Activated T-cell treated with anti-CD3 and anti-CD28 coated beads, Interleukin-2, amount 50 U/mL, for 72 hours (primary cell): Measurements from ENCODE around the gene TERT. TPM values are rescaled to one million over a fixed set of nuclear protein-coding genes. Genes with fewer than 3 reads are reported as not detected.
"Not testable (repeated sequence)": the region's sequence is repeated elsewhere in the genome, so short reads cannot be mapped to it uniquely, and the experiment has no call there.

Experiments used
- ATAC-seq, 2 donors: fragments of 150-1000 bp; cut with Tn5 transposase; replicated peaks in 1 of 2; 2 replicates each; pipeline ENCODE4 v1.10.0; 2021; ENCODE audit warnings: moderate library complexity in 2 of 2, mild to moderate bottlenecking in 1 of 2
- DNase-seq, 2 donors: peaks; one replicate each; pipeline ENCODE4 v3.0.0; 2021 to 2022; ENCODE audit warnings: mixed read lengths in 1 of 2
- H3K27ac Mint-ChIP-seq: one replicate; pipeline ENCODE4 v1.8.0; 2022; ENCODE audit warnings: mild to moderate bottlenecking, moderate library complexity, mixed read lengths
- H3K27me3 Mint-ChIP-seq: one replicate; pipeline ENCODE4 v1.8.0; 2022; ENCODE audit warnings: low read depth, mixed read lengths
- H3K36me3 Mint-ChIP-seq, 2 donors: one replicate each; pipeline ENCODE4 v1.8.0; 2022; ENCODE audit warnings: mixed read lengths in 2 of 2, mild to moderate bottlenecking in 1 of 2; ENCODE audit not compliant: insufficient read depth in 2 of 2
- H3K4me1 Mint-ChIP-seq: one replicate; pipeline ENCODE4 v1.8.0; 2022; ENCODE audit warnings: low read depth, mixed read lengths
- H3K4me3 Mint-ChIP-seq, 2 donors: one replicate each; pipeline ENCODE4 v1.8.0; 2022; ENCODE audit warnings: mild to moderate bottlenecking in 2 of 2, mixed read lengths in 2 of 2, moderate library complexity in 2 of 2
- H3K9me3 Mint-ChIP-seq, 2 donors: one replicate each; pipeline ENCODE4 v1.8.0; 2022; ENCODE audit warnings: mixed read lengths in 2 of 2
- total RNA-seq, 2 donors: library from RNA; stranded (reverse); gene quantifications; one replicate each; pipeline ENCODE4 v1.2.3, GENCODE V29; 2022

The TERT gene
- total RNA-seq, 2 donors from 2014 or later, result 2.5 to 5.1 TPM

- DNase-seq (no peak), ATAC-seq (no peak)
- Mint-ChIP-seq H3K27me3 (no peaks in the 10 kb centered on the region), H3K27ac (no peak overlapping the region), H3K4me3 (no peak overlapping the region), H3K9me3 (no peaks in the 10 kb centered on the region), H3K36me3 (peaks cover 4 to 12% of the 10 kb centered on the region in 2 donors), H3K4me1 (peaks cover 6% of the 10 kb centered on the region)
Measured at GRCh38 chr5:1336749-1337488, 42.1 kb upstream of the TERT start.

DNA sequence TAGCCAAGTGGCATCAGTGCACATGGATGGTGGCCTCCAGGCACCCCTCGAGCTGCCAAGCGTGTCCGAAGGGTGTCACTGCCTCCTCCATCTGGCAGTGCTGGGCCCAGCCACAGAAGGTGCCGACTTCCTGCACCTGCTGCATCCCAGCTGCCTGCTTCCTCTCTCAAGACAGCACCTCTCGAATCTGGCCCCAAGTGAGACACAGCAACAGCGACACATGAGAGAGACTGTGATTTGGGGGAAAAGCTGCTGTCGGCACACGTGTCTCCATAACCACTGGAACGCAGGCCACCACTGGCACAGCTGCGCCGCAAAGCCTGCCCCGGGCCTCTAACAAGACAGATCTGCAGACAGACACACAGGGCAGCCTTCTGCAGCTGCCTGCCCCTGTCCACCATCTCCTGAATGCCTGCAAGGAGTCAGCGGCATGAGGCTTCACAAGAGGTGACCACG, 41.3 kb upstream of the TERT start:
- no peaks in the 10 kb centered on the region for H3K27me3 Mint-ChIP-seq
- H3K36me3 Mint-ChIP-seq, result peaks cover 2 to 6% of the 10 kb centered on the region in 2 donors
- H3K4me1 Mint-ChIP-seq, result peaks cover 2% of the 10 kb centered on the region
- no peak for ATAC-seq
- no peak overlapping the region for H3K4me3 Mint-ChIP-seq
- H3K9me3 Mint-ChIP-seq, result no peaks in the 10 kb centered on the region
- no peak for DNase-seq
- H3K27ac Mint-ChIP-seq, result no peak overlapping the region

- H3K4me1 Mint-ChIP-seq, result no peaks in the 10 kb centered on the region
- peaks cover 0 to under 1% of the 10 kb centered on the region in 2 donors for H3K36me3 Mint-ChIP-seq
- H3K27me3 Mint-ChIP-seq, result no peaks in the 10 kb centered on the region
- no peaks in the 10 kb centered on the region for H3K9me3 Mint-ChIP-seq
- DNase-seq, result no peak
- no peak overlapping the region for H3K4me3 Mint-ChIP-seq
- ATAC-seq, result no peak
- no peak overlapping the region for H3K27ac Mint-ChIP-seq
Measured at GRCh38 chr5:1335540-1336095, 40.8 kb upstream of the TERT start.

- DNase-seq, result no peak
- H3K36me3 Mint-ChIP-seq, result no peaks in the 10 kb centered on the region
- no peaks in the 10 kb centered on the region for H3K27me3 Mint-ChIP-seq
- H3K9me3 Mint-ChIP-seq, result no peaks in the 10 kb centered on the region
- H3K27ac Mint-ChIP-seq, result no peak overlapping the region
- no peak for ATAC-seq
- no peak overlapping the region for H3K4me3 Mint-ChIP-seq
- no peaks in the 10 kb centered on the region for H3K4me1 Mint-ChIP-seq
Measured at GRCh38 chr5:1334831-1335539, 40.1 kb upstream of the TERT start.

DNA sequence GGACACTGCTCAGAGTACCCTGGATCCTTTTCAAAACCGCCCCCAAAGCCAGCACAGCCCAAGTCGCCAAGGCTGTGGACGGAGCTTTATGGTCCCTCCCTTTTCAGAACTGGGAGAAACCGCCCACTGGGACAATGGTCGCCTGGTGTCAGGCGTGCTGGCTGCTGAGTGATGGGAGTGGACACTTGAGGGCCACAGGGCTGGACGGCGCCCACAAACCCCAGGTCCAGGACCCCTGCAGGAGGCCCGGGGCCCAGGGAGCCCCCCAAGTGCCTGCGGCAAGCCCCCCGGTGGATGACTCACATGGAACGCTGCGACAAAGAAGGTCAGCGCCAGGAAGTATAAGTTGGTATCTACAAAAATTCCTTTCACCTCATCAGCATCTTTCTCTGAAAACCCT, 39.1 kb upstream of the TERT start:
- no peaks in the 10 kb centered on the region for H3K27me3 Mint-ChIP-seq
- H3K36me3 Mint-ChIP-seq, result no peaks in the 10 kb centered on the region
- no peak for ATAC-seq
- no peak overlapping the region for H3K4me3 Mint-ChIP-seq
- H3K27ac Mint-ChIP-seq, result no peak overlapping the region
- H3K4me1 Mint-ChIP-seq, result no peaks in the 10 kb centered on the region
- DNase-seq, result no peak
- no peaks in the 10 kb centered on the region for H3K9me3 Mint-ChIP-seq

DNA sequence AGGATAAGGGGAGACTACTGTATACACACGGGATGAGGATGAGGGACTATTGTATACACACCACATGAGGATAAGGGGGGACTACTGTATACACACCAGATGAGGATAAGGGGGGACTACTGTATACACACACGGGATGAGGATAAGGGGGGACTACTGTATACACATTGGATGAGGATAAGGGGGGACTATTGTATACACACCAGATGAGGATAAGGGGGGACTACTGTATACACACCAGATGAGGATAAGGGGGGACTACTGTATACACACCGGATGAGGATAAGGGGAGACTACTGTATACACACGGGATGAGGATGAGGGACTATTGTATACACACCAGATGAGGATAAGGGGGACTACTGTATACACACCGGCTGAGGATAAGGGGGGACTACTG, 38.4 kb upstream of the TERT start:
- not testable (repeated sequence) for H3K4me3 Mint-ChIP-seq, DNase-seq, H3K36me3 Mint-ChIP-seq, ATAC-seq, H3K27me3 Mint-ChIP-seq, H3K4me1 Mint-ChIP-seq, H3K27ac Mint-ChIP-seq, H3K9me3 Mint-ChIP-seq

DNA sequence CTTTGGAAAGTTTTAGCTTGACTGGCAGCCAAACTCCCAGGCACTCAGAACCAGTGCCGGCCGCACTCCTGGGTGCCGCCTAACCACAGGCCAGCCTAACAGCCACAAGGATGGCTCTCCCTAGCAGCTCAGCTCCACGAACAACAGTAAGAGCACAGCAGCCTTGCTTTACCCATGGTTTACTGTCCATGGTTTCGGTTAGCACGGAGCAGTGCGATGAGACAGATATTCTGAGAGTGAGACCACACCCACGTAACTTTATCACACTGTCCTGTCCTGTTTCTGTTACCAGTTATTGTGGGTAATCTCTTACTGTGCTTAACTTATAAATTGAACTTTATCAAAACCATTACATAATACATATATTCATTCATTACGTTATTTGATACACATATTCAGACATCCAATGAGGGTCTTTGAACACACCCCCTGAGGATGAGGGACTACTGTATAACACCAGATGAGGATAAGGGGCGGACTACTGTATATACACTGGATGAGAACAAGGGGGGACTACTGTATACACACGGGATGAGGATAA, 37.7 kb upstream of the TERT start:
- no peaks in the 10 kb centered on the region for H3K9me3 Mint-ChIP-seq
- no peaks in the 10 kb centered on the region for H3K36me3 Mint-ChIP-seq
- H3K27ac Mint-ChIP-seq, result no peak overlapping the region
- ATAC-seq, result peak; percentile 7 to 43
- DNase-seq, result no peak
- H3K27me3 Mint-ChIP-seq, result no peaks in the 10 kb centered on the region
- H3K4me1 Mint-ChIP-seq, result no peaks in the 10 kb centered on the region
- H3K4me3 Mint-ChIP-seq, result no peak overlapping the region

DNA sequence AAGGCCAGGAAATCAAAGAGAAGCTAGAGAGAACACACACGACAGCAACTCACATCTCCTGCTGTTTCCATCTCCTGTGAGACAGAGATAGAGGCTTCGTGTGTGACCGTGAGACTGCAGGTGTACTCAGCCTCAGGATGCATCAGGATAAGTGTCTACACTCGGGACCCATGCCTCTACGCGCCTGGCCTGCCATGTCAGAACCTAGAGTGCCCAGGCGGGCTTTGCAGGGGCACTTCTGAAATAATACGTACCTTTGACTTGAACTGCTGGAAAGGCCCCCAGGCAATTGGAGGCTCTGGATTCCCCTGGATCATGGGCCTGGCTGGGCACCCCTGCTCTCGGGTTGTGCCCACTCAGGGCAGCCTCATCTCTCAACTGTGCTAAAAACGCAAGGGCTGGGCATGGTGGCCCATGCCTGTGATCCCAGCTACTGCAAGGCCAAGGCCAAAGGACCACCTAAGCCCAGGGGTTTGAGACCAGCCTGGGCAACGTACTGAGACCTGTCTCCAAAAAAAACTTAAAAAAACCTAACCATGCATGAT, 37.1 kb upstream of the TERT start:
- Mint-ChIP-seq H3K36me3 (no peaks in the 10 kb centered on the region), H3K4me1 (no peaks in the 10 kb centered on the region), H3K27ac (no peak overlapping the region), H3K4me3 (no peak overlapping the region), H3K27me3 (no peaks in the 10 kb centered on the region), H3K9me3 (no peaks in the 10 kb centered on the region)
- DNase-seq (no peak), ATAC-seq (peak in 1 of 2 donors; percentile 40)

- ATAC-seq, result peak in 1 of 2 donors; percentile 54
- H3K27ac Mint-ChIP-seq, result no peak overlapping the region
- peaks cover 2% of the 10 kb centered on the region in 2 donors for H3K36me3 Mint-ChIP-seq
- no peaks in the 10 kb centered on the region for H3K4me1 Mint-ChIP-seq
- H3K4me3 Mint-ChIP-seq, result no peak overlapping the region
- H3K27me3 Mint-ChIP-seq, result no peaks in the 10 kb centered on the region
- no peaks in the 10 kb centered on the region for H3K9me3 Mint-ChIP-seq
- DNase-seq, result no peak
Measured at GRCh38 chr5:1330847-1331831, 36.3 kb upstream of the TERT start.

DNA sequence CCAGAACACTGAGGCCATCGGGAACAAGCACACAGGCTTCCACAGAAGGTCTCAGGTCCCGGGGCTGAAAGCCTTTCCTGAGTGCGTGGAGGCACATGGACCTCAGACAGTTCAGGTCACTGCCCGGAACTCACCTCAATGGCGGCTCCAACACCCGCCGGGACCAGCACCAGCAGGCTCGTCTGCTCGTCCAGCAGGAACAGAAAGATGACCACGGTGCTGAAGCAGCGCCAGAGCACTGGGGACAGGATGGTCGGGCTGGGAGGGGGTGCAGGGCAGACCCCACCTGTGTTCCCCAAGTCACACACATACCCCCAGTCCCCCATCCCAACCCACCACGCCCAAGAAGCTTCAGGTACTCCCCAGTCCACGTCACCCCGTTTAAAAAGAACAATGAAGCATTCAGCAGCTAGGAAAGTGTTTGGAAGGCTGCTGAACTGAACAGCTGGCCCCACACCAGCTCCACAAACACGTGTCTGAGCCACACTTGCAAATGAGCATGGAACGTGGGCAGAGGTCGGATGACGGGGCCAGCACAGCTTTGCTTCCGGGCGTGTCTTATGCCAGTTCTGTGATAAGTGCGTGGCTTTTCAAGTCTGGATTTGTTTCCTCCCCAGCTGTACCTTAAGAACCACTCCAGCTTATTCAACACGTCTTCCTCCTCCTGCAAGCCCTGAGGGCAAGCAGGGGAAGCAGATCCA, 35.4 kb upstream of the TERT start:
- Mint-ChIP-seq H3K36me3 (peaks cover 2% of the 10 kb centered on the region in 2 donors), H3K27ac (no peak overlapping the region), H3K4me3 (no peak overlapping the region), H3K4me1 (no peaks in the 10 kb centered on the region), H3K27me3 (no peaks in the 10 kb centered on the region), H3K9me3 (no peaks in the 10 kb centered on the region)
- DNase-seq (no peak), ATAC-seq (no peak)

DNA sequence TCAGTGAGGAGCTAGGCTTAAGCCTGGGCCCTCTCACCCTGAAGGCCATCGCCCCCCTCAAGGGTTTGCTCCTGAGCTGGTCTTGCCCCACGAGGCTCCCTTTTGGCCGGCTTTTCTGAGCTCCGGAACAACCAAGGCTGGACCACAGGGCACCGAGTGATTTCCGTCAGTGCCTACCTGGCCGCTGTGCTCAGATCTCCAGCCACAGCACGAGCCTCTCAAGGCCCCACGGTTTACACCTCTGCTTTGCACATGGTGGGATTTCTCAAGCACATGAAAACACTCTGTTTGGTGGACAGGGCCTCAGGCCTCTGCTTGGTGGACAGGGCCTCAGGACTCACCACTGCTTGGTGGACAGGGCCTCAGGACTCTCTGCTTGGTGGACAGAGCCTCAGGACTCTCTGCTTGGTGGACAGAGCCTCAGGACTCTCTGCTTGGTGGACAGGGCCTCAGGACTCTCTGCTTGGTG, 34.3 kb upstream of the TERT start:
- ATAC-seq, result no peak
- DNase-seq, result no peak
- no peaks in the 10 kb centered on the region for H3K27me3 Mint-ChIP-seq
- no peaks in the 10 kb centered on the region for H3K4me1 Mint-ChIP-seq
- H3K4me3 Mint-ChIP-seq, result no peak overlapping the region
- H3K27ac Mint-ChIP-seq, result no peak overlapping the region
- peaks cover 2% of the 10 kb centered on the region in 2 donors for H3K36me3 Mint-ChIP-seq
- H3K9me3 Mint-ChIP-seq, result no peaks in the 10 kb centered on the region
